Adipose tissue (tissue), 3 donors: ENCODE measurements around the gene NDUFB4. TPM values are rescaled to one million over a fixed set of nuclear protein-coding genes. Genes with fewer than 3 reads are reported as not detected.
A peak's percentile ranks its signal among the peaks of the same experiment; 100 is the strongest.

ENCODE experiments used
- H3K27ac ChIP-seq: one replicate; pipeline ENCODE4 v1.5.1; 2013; ENCODE audit warnings: low read depth, low read length
- WGBS, 3 donors: extraction: QIAGEN DNeasy Blood & Tissue Kit; methylation state at CpG; one replicate each; pipeline ENCODE4 v1.1.7; 2013; 5-methylcytosine and 5-hydroxymethylcytosine counted together
- polyA plus RNA-seq, 3 donors: library from polyadenylated mRNA; stranded (reverse); fragments of 200-250 nt; gene quantifications; one replicate each; pipeline ENCODE4 v1.2.3, GENCODE V29; 2013
- donor health status: healthy with polysubstance abuse.
- donor health status: Bipolar disorder and iron deficiency.
- donor health status: healthy.

Gene NDUFB4
- 100 to 1,000 TPM; 111 to 186 (median 169) TPM for polyA plus RNA-seq

DNA sequence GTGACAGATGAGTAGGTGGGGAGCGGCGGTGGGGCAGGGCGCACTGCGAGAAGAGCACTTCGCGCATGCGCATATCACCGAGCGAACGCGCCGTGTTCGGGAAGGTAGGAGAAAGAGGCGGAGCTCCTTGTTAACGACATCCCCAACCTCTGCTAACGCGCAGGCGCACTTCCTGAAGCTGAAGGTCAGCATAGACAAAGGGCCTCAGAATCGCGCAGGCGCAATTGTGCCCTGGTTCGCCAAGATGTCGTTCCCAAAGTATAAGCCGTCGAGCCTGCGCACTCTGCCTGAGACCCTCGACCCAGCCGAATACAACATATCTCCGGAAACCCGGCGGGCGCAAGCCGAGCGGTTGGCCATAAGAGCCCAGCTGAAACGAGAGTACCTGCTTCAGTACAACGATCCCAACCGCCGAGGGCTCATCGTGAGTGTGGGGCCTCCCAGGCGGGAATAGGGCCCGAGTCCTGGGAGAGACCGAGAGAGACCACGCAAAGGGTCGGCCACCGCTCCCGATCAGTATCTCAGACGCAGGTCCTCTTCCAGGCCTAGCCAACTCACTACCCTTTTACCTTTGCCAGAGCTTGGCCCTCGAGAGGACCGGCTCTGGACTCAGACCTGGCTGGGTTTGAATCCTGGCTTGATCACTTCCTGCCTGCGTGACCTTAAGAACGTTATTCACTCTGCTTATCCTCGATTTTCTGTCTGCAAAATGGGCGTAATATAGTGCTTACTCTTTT, at the start of gene NDUFB4:
Gene NDUFB4, plus strand, starts transcription at position 221 of the 737 bp plus-strand sequence. Its CDS starts 24 bp downstream, at position 245.
- H3K27ac ChIP-seq, result peak within 1 kb of the TSS; percentile 41
- WGBS, 3 donors, result 0 to 1% (median 0%) methylated on average over 53 of the region's 53 CpGs

GRCh38 chr3:120550546-120550945, 45.6 kb upstream of the NDUFB4 start:
- WGBS, 3 donors, result 32 to 40% (median 39%) methylated on average over 1 of the region's 1 CpG

GRCh38 chr3:120552184-120553172, 43.7 kb upstream of the NDUFB4 start:
- no peak overlapping the region for H3K27ac ChIP-seq
- 66 to 82% (median 76%) methylated on average over 5 of the region's 5 CpGs for WGBS, 3 donors

More at GRCh38 chr3:120550546-120550945, 45.6 kb upstream of the NDUFB4 start:
- no peak overlapping the region for H3K27ac ChIP-seq

- no peak overlapping the region for H3K27ac ChIP-seq
- WGBS, 3 donors, result 70 to 79% (median 77%) methylated on average over 3 of the region's 3 CpGs
Observed at GRCh38 chr3:120554812-120555606, 41.1 kb upstream of the NDUFB4 start.

DNA sequence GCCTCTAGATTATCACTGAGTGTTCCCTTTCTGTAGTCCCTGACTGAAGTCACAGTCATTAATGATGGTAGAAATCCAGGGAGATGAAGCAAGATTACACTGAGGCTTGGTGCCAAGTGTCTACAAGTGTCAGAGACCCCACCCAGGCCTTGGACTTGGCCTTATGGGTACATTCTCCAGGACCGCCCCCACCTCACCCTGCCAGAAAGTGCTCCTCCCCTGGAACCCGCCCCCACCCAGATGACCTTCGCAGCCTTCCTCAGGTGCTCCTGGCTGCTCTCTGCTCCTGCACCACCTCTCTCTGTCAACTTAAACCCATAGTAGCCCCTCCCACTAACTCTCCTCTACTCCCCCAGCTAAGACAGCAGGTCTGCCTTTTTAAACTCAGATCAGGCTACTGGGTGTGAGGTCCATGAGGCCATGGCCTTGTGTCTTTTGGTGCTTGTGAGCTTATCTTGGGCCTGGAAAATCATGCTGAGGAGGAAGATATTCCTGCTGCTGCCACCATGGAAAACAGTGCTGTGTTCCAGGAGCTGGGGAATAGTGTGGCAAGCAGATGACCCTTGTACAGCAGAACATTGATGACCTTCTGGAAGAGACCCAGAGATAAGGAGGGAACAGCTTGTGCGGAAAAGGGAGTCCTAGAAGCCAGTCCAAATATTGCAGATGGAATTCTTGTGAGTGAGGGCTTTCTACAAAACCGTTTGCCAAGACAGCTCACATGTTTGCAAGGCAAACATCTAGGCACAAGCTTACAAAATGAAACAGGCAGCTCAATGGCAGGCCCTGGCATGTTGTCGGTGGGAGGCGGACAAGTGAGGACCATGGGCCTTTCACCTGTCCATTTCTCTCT, 40.3 kb upstream of the NDUFB4 start:
- H3K27ac ChIP-seq, result no peak overlapping the region
- WGBS, 3 donors, result 45 to 72% (median 64%) methylated on average over 7 of the region's 7 CpGs

DNA sequence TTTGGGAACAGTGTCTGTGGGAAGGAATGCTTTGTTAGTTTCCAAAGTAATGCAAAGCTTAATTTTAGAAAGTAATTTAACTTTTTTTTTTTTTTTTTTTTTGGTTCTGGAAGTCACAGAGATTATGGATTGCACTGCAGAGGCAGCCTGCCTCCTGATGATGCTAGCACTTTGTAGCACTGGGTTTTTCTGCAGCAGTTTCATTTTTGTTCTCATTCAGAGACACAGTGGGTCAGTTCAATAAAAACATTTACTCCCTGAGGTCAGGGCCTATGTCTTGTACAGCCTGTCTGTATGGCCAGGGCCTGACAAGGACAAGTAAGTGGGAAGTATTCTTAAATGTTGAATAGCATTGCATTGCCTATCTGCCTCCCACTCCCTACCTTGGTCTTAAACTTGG, 39.0 kb upstream of the NDUFB4 start:
- H3K27ac ChIP-seq, result no peak overlapping the region

- no peak overlapping the region for H3K27ac ChIP-seq
- 0 to 1% (median 1%) methylated on average over 17 of the region's 17 CpGs for WGBS, 3 donors
Observed at GRCh38 chr3:120558771-120559241, 37.3 kb upstream of the NDUFB4 start.

GRCh38 chr3:120559242-120560061, 36.7 kb upstream of the NDUFB4 start:
- H3K27ac ChIP-seq, result no peak overlapping the region
- 7 to 19% (median 8%) methylated on average over 15 of the region's 15 CpGs for WGBS, 3 donors

DNA sequence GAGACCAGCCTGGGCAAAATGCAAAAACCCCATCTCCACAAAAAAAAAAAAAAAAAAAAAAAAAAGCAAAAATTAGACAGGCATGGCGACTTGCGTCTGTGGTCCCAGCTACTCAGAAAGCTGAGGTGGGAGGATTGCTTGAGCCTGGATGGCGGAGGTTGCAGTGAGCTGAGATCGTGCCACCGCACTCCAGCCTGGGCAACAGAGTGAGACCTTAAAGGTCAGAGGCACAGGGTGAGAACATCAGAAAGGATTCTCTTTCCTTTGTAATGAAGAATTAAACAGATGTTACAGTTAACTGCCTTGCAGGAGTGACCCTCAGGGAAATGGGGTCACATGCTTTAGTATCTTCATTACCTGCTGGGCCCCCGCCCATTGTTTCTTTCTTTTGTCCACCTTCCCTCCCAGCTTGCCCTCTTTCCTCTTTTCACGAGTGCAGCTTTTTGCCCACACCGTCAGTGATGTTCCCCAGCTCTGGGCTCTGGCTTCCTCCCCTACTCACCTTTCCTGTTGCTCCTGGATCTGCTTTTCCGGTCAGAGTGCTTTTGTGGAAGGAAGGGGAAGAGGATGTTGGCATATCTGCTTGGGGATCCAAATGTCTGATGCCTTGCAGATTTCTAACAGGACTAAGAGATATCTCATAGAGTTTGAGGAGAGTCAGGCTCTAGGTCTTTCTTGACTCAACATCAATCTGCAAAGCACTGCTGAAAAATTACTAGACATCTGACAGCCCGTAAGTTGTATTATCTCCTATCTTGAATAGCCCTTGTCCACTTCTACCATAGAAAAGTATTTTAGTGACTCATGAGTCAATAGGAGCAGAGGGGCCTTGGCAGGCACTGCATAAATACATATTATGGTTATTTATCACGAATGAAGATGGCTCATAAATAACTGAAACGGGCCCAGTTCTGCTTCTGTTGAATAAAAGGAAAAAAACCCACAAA, 35.6 kb upstream of the NDUFB4 start:
- WGBS, 3 donors, result 68 to 86% (median 77%) methylated on average over 12 of the region's 12 CpGs
- no peak overlapping the region for H3K27ac ChIP-seq

- H3K27ac ChIP-seq, result no peak overlapping the region
- 27 to 38% (median 32%) methylated on average over 10 of the region's 10 CpGs for WGBS, 3 donors
Observed at GRCh38 chr3:120561251-120562045, 34.7 kb upstream of the NDUFB4 start.

DNA sequence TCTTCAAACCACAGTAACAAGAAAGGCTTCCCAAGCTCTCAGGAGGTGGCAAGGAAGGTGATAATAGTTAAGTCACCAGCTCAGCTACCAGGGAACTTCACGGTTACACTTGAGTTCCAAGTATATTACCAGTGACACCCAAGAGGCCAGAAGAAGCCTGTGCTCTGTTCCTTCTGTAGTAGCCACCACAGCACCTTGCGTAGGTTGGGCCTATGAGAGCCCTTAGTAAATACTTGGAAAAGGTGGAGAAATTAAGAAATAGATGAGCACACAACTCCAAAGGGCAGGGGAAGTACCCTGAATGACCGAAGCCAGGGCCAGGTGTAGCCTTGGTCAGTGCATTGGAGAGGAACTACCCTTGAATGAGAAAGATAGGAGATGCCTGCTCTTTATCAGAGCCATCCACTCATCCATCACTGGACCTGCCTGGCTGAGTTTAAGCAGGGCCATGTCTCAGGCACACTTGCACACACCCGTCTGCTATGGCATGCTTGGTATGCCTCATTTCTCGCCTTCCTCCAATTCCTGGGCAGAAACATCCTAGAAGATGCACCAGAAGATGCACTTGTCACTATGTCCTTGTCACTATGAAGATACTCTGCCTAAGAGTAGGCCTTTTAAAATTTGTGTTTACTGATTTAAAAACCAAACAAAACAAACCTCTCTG, 32.6 kb upstream of the NDUFB4 start:
- no peak overlapping the region for H3K27ac ChIP-seq
- 83 to 93% (median 89%) methylated on average over 5 of the region's 5 CpGs for WGBS, 3 donors

DNA sequence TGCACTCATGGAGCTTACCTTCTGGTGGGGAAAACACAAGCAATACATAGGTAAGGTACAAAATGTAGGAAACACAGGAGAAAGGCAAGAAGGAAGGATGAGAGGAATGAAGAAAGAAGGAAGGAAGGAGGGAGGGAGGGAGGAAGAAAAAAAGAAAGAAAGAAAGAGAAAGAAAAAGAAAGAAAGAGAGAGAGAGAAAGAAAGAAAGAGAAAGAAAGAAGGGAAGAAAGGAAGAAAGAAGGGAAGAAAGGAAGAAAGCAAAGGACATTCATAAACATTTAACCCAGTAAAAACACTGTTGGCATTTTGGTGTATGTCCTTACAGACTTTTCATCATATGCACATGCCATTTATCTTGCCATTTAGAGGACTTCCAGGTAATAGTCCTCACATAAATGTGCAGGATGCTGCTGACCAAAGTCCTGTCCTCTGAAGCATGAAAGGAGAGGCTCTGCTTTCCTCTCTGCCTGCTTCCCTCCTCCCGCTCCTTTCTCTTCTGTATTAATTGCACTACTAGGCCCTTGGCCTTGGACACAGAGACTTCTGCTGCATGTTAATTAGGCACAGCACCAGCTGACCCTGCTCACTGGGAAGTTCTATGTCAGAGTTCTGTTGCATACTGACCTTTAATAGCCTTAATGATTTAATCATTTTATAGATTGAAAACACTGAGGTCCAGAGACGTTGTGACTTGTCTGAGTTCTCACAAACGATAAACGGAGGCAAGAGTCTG, 29.7 kb upstream of the NDUFB4 start:
- WGBS, 3 donors, result 58 to 75% (median 75%) methylated on average over 4 of the region's 4 CpGs
- no peak overlapping the region for H3K27ac ChIP-seq

DNA sequence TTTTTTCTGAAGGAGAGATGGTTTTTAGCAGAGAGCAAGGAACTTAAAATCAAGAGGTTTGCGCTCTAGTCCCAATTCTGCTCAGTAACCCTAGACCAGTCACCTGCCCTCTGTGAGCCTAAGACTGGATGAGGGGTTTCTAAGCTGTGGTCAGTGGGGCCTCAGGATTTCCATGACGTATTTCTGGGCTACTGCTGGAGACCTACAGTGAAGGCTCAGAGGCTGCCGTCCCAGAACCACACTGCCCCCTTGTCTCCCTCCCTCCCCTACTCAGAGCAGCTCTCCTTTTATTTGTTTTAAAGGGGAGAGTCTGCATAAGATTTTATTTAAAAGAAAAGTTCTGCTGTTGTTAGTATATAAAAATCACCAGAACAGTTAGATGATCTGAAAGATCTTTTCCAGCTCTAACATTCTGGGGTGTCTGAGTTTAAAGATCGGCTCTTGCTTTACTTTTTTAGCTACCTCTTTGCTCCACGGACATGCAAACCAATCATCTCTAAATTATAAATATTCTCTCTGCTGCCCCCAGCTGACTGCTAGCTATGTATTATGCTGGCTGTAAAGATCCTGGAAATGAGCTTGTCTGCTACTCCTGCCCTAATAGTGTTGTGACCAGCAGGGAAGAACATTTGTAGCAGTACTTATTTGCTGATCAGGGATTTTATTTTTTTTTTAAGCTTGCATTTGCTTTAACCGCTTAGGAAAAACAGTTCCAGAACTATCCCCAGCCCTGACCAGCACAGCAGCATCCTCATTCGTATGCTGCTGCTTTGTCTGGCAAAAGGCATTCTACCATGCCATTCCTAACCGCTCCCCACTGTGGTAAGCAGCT, 28.6 kb upstream of the NDUFB4 start:
- WGBS, 3 donors, result 38 to 45% (median 43%) methylated on average over 8 of the region's 8 CpGs
- H3K27ac ChIP-seq, result no peak overlapping the region
